ENCODE data around the gene USH2A.

DNA sequence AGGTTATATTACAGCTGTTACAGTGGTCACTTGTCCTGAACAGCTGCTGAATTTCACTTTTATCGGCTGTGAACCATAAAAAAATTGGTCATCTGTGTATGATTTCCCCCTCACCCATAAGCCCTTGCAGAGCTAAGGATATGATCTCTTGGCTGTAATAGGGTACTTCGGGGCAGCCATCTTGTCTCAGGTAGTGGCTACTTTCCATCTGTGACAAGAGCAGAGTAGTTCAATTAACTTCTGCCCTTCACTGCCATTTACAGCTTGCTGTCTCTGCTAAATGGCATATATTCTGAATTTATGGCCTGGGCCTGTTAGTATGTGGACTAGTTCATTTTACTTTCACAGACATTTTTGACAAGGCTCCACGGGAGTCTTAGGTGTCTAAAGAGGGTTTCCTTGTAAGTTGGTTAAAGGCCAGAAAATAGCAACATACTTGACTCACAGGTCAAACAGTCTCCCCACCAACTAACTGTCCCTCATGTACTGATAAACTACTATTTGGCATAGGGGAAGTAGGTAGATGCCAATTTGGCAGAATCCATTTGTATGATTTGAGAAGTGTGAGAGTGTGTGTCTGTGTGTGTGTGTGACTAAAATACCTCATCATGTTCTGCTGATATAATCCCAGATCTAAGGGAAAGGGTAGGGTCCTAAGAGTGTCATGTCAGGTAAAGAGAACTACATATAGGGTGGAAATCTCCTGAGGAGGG is 704.5 kb downstream of the USH2A start:
- TF ChIP-seq, protein P1, sequence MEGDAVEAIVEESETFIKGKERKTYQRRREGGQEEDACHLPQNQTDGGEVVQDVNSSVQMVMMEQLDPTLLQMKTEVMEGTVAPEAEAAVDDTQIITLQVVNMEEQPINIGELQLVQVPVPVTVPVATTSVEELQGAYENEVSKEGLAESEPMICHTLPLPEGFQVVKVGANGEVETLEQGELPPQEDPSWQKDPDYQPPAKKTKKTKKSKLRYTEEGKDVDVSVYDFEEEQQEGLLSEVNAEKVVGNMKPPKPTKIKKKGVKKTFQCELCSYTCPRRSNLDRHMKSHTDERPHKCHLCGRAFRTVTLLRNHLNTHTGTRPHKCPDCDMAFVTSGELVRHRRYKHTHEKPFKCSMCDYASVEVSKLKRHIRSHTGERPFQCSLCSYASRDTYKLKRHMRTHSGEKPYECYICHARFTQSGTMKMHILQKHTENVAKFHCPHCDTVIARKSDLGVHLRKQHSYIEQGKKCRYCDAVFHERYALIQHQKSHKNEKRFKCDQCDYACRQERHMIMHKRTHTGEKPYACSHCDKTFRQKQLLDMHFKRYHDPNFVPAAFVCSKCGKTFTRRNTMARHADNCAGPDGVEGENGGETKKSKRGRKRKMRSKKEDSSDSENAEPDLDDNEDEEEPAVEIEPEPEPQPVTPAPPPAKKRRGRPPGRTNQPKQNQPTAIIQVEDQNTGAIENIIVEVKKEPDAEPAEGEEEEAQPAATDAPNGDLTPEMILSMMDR (IDR thresholded peaks at IDR 0.05) = no peak
- TF ChIP-seq POLR2A (IDR thresholded peaks at IDR 0.05) = no peak
